ENCODE results near the gene ARL4C.

Gene ARL4C

GRCh38 chr2:234444893-234445292 is 52.0 kb downstream of the ARL4C start:
- DNase-seq: no peak

GRCh38 chr2:234444242-234444730 is 52.6 kb downstream of the ARL4C start:
- DNase-seq: no peak

Data from NCI-H526 (cell line).